Lower leg skin (tissue), 3 donors: ENCODE data around the gene PAPOLB.

Source experiments
- CTCF ChIP-seq, 3 donors: fragments of 450-650 bp; IDR thresholded peaks; one replicate each; pipeline ENCODE4 v1.5.1; 2016; ENCODE audit warnings: antibody characterized with exemption in 3 of 3, mild to moderate bottlenecking in 3 of 3, moderate library complexity in 2 of 3
- POLR2A ChIP-seq, 2 donors: fragments of 450-650 bp; IDR thresholded peaks; one replicate each; pipeline ENCODE4 v1.6.1; 2016 to 2017; ENCODE audit warnings: antibody characterized with exemption in 2 of 2, mild to moderate bottlenecking in 1 of 2, moderate library complexity in 1 of 2

- TF ChIP-seq CTCF (IDR thresholded peaks at IDR 0.05) (no peak), POLR2A (IDR thresholded peaks at IDR 0.05) (no peak)
These were observed 28.7 kb downstream of the PAPOLB start for GRCh38 chr7:4833176-4833575.
